Effector memory CD8-positive, alpha-beta T cell (primary cell): ENCODE measurements around the gene ARPC1B.
A peak's percentile ranks its signal among the peaks of the same experiment; 100 is the strongest.
"Not testable (repeated sequence)": the region's sequence is repeated elsewhere in the genome, so short reads cannot be mapped to it uniquely, and the experiment has no call there.

Source experiments
- ATAC-seq: fragments of 150-1000 bp; cut with Tn5 transposase; replicated peaks from 2 replicates; pipeline ENCODE4 v1.10.0; 2021; ENCODE audit warnings: mild to moderate bottlenecking, moderate library complexity
- DNase-seq, 3 experiments: peaks; one replicate each; pipeline ENCODE4 v3.0.0; 2021
- H3K27ac Mint-ChIP-seq, 2 donors: one replicate each; pipeline ENCODE4 v1.8.0; 2022; ENCODE audit warnings: mild to moderate bottlenecking in 2 of 2, mixed read lengths in 2 of 2, moderate library complexity in 2 of 2
- H3K27me3 Mint-ChIP-seq, 2 donors: one replicate each; pipeline ENCODE4 v1.8.0; 2022; ENCODE audit warnings: mixed read lengths in 2 of 2
- H3K36me3 Mint-ChIP-seq: one replicate; pipeline ENCODE4 v1.8.0; 2022; ENCODE audit warnings: mild to moderate bottlenecking, moderate library complexity, mixed read lengths; ENCODE audit not compliant: insufficient read depth
- H3K4me1 Mint-ChIP-seq, 2 donors: one replicate each; pipeline ENCODE4 v1.8.0; 2022; ENCODE audit warnings: low read depth in 2 of 2, mixed read lengths in 2 of 2
- H3K4me3 Mint-ChIP-seq, 2 donors: one replicate each; pipeline ENCODE4 v1.8.0; 2022; ENCODE audit warnings: mild to moderate bottlenecking in 2 of 2, mixed read lengths in 2 of 2, moderate library complexity in 2 of 2
- H3K9me3 Mint-ChIP-seq, 2 donors: one replicate each; pipeline ENCODE4 v1.8.0; 2022; ENCODE audit warnings: mixed read lengths in 2 of 2
- total RNA-seq, 9 experiments: gene quantifications; one replicate each; lab custom pipeline; 2026; lab: John Stamatoyannopoulos, UW

ARPC1B gene
- 9.9 to 31.0 (median 14.5) reads per million in 9 experiments for total RNA-seq

DNA sequence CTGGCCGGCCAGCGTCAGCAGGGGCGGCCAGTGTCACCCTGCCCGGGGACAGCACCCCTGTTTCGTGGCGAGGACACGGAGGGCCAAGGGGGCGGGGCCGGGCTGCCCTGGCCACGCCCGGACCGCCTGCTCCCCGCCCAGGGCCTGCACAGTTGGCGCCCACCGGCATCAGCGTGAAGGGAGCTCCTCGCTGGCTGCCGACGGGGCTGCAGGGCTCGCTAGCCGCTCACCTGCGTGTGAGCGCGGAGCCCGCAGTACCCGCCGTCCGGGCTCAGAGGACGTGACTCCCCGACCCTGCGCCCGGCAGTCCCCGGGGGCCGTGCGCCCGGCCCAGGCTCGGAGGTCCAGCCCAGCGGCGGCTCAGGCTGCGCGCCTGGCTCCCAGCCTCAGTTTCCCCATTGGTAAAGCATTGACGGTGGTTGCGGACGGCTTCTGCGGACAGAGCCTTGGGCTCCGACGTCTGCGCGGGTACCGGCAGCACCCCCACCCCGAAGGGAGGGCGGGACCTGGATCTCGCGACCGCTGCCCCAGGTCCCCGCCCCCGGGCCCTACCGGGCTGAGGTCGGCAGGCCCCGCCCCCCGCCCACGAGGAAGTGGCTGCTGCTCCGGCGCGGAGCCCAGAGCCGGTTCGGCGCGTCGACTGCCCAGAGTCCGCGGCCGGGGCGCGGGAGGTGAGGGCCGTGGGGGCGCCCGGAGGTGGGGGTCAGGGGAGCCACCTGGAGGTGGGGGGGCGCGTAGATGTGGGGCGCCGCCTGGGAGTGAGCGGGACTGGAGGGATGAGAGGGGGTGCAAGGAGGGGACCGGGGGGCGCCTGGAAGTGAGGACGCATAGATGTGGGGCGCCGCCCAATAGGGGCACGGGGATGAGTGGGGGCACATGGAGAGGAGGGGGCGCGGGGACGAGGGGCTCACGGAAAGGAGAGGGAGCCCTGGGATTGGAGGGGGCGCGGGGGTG, at the start of gene ARPC1B:
Gene ARPC1B, plus strand, starts transcription at position 620 of the 954 bp plus-strand sequence. CDS start 10,985 bp downstream, outside the sequence.
- DNase-seq, result peak; percentile 66 to 77 (median 75)
- peaks cover 29% of the 10 kb centered on the region in 2 donors for H3K4me1 Mint-ChIP-seq
- ATAC-seq, result peak; percentile 67
- no peaks in the 10 kb centered on the region for H3K9me3 Mint-ChIP-seq
- H3K27ac Mint-ChIP-seq, result peak within 1 kb of the TSS; percentile 92 to 98
- peak within 1 kb of the TSS; percentile 81 to 89 for H3K4me3 Mint-ChIP-seq
- H3K27me3 Mint-ChIP-seq, result no peaks in the 10 kb centered on the region
- H3K36me3 Mint-ChIP-seq, result peaks cover 56% of the 10 kb centered on the region

DNA sequence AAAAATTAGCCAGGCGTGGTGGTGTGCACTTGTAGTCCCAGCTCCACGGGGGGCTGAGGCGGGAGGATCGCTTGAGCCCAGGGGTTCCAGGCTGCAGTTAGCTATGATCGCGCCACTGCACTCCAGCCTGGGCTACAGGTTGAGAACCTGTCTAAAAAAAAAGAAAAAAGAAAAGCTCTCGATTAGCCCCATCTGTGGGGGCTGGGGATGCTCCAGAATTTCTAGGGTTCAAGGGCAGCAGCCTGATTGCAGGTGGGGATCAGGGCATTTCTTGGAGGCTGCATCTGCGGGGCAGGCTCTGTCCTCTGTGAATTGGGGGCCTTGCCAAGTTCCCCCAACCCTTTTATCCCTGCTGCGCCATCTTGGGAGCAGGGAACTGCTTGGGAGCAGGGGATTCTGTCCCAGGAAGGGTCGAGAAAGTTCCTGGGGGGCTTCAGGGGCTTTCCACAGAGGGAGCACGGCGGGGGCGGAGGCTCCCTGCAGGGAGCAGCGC, 49.5 kb upstream of the ARPC1B start:
- DNase-seq (peak in 1 of 3 experiments; percentile 8), ATAC-seq (no peak)
- Mint-ChIP-seq H3K9me3 (no peaks in the 10 kb centered on the region), H3K4me1 (peaks cover 23 to 33% of the 10 kb centered on the region in 2 donors), H3K27ac (peak overlapping the region; percentile 93 to 97), H3K36me3 (peaks cover 24% of the 10 kb centered on the region), H3K27me3 (no peaks in the 10 kb centered on the region), H3K4me3 (peak overlapping the region; percentile 81 to 92)

DNA sequence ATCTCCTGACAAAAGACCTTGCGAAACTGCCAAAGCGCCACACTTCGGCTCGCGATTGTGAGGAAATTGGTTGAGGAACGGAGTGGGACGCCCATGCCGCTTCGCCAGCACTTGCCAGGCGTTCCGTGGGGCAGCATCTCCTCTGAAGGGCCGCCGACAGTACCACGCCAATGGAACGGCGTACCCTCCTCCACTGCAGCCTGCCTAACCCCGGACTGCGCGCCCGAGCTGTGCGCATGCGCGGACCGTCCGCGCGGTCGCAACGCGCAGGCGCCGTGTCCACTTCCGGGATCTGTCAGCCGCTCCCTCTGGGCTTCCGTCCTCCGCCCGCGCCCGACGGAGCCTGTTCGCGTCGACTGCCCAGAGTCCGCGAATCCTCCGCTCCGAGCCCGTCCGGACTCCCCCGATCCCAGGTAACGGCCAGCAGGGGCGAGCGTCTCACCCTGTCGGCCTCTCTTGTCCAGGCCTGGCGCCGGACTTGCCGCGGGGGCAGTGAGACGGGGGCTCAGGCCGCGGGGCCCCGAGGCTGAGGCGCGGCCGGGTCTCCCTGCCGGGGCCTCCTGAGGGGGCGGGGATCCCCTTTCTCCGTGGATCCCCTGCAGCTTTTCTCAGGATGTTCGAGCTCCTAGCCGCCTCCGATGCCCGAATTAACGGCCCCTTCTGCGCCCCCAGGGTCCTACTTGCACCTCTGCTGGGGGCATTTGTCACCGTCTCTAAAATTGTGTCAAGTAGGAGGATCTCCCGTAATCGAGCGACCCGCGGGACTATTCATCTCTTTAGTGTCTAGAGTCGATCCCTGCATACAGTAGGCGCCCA, 48.7 kb upstream of the ARPC1B start, which contains the start of gene ARPC1A:
Gene ARPC1A, plus strand, starts transcription at position 307 of the 816 bp plus-strand sequence. CDS start 7,456 bp downstream, outside the sequence.
- no peaks in the 10 kb centered on the region for H3K27me3 Mint-ChIP-seq
- H3K27ac Mint-ChIP-seq, result peak within 1 kb of the TSS; percentile 93 to 97
- peak; percentile 93 for ATAC-seq
- H3K4me1 Mint-ChIP-seq, result peaks cover 29 to 40% of the 10 kb centered on the region in 2 donors
- peaks cover 24% of the 10 kb centered on the region for H3K36me3 Mint-ChIP-seq
- H3K4me3 Mint-ChIP-seq, result peak within 1 kb of the TSS; percentile 81 to 92
- no peaks in the 10 kb centered on the region for H3K9me3 Mint-ChIP-seq
- peak; percentile 86 to 92 (median 89) for DNase-seq

DNA sequence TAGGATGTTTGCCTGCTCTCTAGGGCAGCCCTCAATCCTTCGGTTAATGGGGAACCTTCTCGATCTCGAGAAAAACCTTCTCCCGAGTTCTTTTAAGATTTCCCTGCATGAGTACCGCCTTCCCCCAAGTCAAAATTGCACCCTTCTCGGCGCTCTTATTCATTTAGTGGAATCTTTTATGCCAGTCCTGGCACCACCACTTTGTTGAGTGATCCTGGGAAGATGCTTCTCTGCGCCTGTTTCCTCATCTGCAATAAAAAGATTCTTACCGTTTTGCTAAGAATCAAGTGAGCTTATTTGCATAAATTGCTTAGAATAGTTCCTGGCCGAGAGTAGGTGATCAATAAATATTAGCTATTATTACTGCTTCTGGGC, 48.1 kb upstream of the ARPC1B start:
- no peaks in the 10 kb centered on the region for H3K9me3 Mint-ChIP-seq
- H3K4me3 Mint-ChIP-seq, result peak overlapping the region; percentile 81 to 92
- H3K4me1 Mint-ChIP-seq, result peaks cover 29 to 45% of the 10 kb centered on the region in 2 donors
- peaks cover 24% of the 10 kb centered on the region for H3K36me3 Mint-ChIP-seq
- ATAC-seq (no peak), DNase-seq (no peak)
- H3K27ac Mint-ChIP-seq, result peak overlapping the region; percentile 93 to 97
- no peaks in the 10 kb centered on the region for H3K27me3 Mint-ChIP-seq

DNA sequence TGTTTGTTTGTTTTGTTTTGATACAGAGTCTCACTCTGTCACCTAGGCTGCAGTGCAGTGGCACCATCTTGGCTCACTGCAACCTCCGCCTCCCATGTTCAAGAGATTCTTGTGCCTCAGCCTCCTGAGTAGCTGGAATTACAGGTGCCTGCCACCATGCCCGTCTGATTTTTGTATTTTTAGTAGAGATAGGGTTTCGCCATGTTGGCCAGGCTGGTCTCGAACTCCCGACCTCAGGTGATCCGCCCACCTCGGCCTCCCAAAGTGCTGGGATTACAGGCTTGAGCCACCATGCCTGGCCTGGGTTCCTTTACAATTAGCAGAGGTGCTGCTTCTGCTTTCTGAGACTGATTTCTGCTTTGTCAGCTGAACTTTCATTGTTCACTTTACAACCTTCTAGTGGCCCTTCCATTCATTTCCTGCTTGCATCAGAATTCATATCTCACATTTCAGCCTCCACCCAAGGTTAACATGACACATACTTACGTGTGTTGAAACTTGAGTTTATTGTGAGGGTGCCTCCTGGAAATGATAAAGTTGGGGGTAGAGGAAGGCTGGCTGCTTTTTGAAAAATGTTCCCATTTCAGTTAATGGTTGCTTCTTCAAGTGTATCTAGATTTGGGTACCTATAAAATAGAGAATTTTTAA, 44.1 kb upstream of the ARPC1B start:
- Mint-ChIP-seq H3K27ac (peak overlapping the region; percentile 88 to 89), H3K4me1 (peaks cover 29 to 51% of the 10 kb centered on the region in 2 donors), H3K36me3 (peaks cover 48% of the 10 kb centered on the region), H3K4me3 (peak overlapping the region; percentile 29 to 64)
- DNase-seq, ATAC-seq, H3K9me3 Mint-ChIP-seq, H3K27me3 Mint-ChIP-seq: not testable (repeated sequence)

DNA sequence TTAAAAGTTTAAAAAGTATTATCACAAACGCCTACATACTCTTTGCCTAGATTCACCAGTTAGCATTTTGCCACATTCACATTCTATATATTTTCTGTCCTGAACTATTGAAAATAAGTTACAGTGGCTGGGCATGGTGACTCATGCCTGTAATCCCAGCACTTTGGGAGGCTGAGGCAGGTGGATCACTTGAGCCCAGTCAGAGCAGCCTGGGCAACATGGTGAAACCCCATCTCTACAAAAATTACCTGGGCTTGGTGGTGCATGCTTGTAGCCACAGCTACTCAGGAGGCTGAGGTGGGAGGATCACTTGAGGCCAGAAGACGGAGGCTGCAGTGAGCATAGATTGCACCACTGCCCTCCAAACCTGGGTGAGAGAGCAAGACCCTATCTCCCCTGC, 43.5 kb upstream of the ARPC1B start:
- Mint-ChIP-seq H3K4me1 (peaks cover 29 to 51% of the 10 kb centered on the region in 2 donors), H3K27ac (peak overlapping the region; percentile 88 to 89), H3K4me3 (peak overlapping the region in 1 of 2 donors; percentile 64), H3K27me3 (no peaks in the 10 kb centered on the region), H3K36me3 (peaks cover 48% of the 10 kb centered on the region), H3K9me3 (no peaks in the 10 kb centered on the region)
- ATAC-seq (no peak), DNase-seq (no peak)

DNA sequence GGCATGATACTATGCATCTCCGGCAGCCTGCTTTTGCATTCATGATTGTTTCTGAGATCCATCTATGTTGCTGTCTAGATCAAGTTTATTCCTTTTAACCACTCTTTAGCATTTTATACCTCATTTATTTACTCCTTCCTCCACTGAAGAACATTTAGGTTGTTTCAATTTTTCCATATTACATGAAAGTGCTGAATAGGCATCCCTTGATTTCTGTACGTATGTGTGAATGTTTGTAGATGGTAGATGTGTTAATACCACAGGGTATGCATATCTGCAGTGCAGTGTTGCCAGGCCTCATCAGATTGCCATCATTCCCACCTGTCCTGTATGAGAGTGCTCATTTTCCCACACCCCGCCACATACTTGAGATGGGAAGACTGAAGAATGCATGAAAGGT, 34.9 kb upstream of the ARPC1B start:
- ATAC-seq (no peak), DNase-seq (no peak)
- no peaks in the 10 kb centered on the region for H3K4me1 Mint-ChIP-seq
- H3K27ac Mint-ChIP-seq, result no peak overlapping the region
- no peaks in the 10 kb centered on the region for H3K27me3 Mint-ChIP-seq
- peaks cover 91% of the 10 kb centered on the region for H3K36me3 Mint-ChIP-seq
- no peak overlapping the region for H3K4me3 Mint-ChIP-seq
- H3K9me3 Mint-ChIP-seq, result no peaks in the 10 kb centered on the region

DNA sequence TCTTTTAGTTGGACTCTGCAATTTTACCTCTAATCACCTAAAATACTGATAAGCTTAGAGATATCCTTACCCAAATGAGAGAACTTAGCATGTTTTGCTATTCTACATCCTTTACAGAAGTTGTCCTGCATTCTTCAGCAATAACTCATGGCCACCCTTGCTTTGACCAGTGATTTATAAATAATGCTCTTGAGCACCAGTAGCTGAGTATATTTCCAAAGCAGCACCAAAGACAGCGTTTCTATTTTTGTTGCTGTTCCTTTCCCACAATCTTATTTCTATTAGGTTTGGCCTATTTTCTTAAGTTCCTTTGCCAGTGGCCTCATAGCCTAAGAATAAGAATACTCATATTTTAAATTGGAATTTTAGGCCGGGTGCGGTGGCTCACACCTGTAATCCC, 33.9 kb upstream of the ARPC1B start:
- no peak overlapping the region for H3K4me3 Mint-ChIP-seq
- DNase-seq, result no peak
- no peak overlapping the region for H3K27ac Mint-ChIP-seq
- no peak for ATAC-seq
- H3K9me3 Mint-ChIP-seq, result no peaks in the 10 kb centered on the region
- no peaks in the 10 kb centered on the region for H3K27me3 Mint-ChIP-seq
- peaks cover 91% of the 10 kb centered on the region for H3K36me3 Mint-ChIP-seq
- no peaks in the 10 kb centered on the region for H3K4me1 Mint-ChIP-seq

DNA sequence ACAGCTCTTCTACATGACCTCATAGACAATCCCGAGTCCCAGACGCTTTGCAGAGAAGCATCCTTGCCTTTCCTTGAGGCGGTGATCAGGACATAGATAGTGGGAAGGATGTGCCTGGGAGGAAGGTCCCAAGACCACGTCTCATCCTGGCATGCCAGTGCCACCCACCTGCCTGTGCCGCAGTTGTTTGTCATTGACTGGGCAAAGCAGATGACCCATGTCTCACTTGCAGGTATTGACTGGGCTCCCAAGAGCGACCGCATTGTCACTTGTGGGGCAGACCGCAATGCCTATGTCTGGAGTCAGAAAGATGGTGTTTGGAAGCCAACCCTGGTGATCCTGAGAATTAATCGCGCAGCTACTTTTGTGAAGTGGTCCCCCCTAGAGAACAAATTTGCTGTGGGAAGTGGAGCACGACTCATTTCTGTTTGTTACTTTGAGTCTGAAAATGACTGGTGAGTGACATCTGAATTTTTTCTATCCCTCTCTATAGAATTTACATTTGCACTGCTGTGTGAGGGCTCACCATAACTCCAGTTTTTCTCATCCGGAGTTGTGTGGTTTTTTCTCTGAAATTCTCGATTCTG, 30.4 kb upstream of the ARPC1B start:
- ATAC-seq (no peak), DNase-seq (no peak)
- H3K36me3 Mint-ChIP-seq, result peaks cover 85% of the 10 kb centered on the region
- no peaks in the 10 kb centered on the region for H3K9me3 Mint-ChIP-seq
- H3K27ac Mint-ChIP-seq, result peak overlapping the region in 1 of 2 donors; percentile 41
- no peak overlapping the region for H3K4me3 Mint-ChIP-seq
- no peaks in the 10 kb centered on the region for H3K27me3 Mint-ChIP-seq
- no peaks in the 10 kb centered on the region for H3K4me1 Mint-ChIP-seq

DNA sequence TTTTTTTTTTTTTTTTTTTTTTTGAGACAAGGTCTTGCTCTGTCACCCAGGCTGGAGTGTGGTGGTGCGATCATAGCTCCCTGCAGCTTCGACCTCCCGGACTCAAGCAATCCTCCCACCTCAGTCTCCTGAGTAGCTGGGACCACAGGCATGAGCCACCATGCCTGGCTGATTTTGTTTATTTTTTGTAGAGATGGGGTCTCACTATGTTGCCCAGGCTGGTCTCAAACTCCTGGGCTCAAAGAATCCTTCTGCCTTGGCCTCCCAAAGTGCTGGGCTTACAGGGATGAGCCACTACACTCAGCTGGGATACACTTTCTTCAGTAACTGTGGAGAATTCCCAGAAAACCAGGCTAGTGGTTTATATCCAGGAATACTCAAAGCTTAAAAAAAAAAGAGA, 23.9 kb upstream of the ARPC1B start:
- H3K4me3 Mint-ChIP-seq, DNase-seq, H3K4me1 Mint-ChIP-seq, H3K27me3 Mint-ChIP-seq, ATAC-seq, H3K9me3 Mint-ChIP-seq: not testable (repeated sequence)
- peak overlapping the region; percentile 49 to 68 for H3K27ac Mint-ChIP-seq
- H3K36me3 Mint-ChIP-seq, result peaks cover 85% of the 10 kb centered on the region

DNA sequence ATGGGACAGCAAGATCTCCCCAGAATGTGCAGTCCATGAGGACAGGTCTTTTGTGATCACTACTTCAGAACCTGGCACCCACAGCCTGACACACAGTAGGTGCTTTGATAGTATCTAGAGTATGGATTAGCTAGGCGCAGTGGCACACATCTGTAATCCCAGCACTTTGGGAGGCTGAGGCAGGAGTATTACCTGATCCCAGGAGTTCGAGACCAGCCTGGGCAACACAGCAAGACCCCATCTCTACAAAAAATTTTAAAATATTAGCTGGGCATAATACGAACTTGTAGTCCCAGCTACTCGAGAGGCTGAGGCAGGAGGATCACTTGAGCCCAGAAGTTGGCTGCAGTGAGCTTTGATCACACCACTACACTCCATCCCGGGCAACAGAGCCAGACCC, 22.3 kb upstream of the ARPC1B start:
- Mint-ChIP-seq H3K9me3 (no peaks in the 10 kb centered on the region), H3K36me3 (peaks cover 83% of the 10 kb centered on the region), H3K27me3 (no peaks in the 10 kb centered on the region), H3K4me1 (peaks cover 0 to 4% of the 10 kb centered on the region in 2 donors), H3K27ac (no peak overlapping the region), H3K4me3 (no peak overlapping the region)
- ATAC-seq, result no peak
- no peak for DNase-seq

DNA sequence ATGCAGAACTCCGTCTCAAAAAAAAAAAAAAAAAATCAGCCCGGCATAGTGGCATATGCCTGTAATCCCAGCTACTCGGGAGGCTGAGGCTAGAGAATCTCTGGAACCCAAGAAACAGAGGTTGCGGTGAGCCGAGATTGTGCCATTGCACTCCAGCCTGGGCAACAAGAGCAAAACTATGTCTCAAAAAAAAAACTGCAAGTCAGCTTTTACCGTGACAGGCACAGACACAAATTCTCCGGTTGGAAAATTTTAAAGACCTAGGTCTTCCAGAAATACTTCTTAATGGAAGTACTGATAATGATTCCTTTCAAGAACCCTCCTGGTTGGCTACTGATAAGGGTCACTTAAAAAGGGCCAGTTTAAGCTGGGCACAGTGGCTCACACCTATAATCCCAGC, 19.4 kb upstream of the ARPC1B start:
- ATAC-seq (no peak), DNase-seq (no peak)
- Mint-ChIP-seq H3K9me3 (no peaks in the 10 kb centered on the region), H3K36me3 (peaks cover 88% of the 10 kb centered on the region), H3K27ac (no peak overlapping the region), H3K4me1 (peaks cover 0 to 10% of the 10 kb centered on the region in 2 donors), H3K4me3 (no peak overlapping the region), H3K27me3 (no peaks in the 10 kb centered on the region)
